T-helper 1 cell (primary cell): ENCODE results near the gene CEACAM8.
"Not testable (repeated sequence)": the region's sequence is repeated elsewhere in the genome, so short reads cannot be mapped to it uniquely, and the experiment has no call there.

ENCODE experiments used
- DNase-seq, 5 donors: peaks; one replicate each; pipeline ENCODE4 v3.0.0-alpha.2; 2012 to 2020

Gene CEACAM8

GRCh38 chr19:42540071-42540553, 54.6 kb downstream of the CEACAM8 start:
- no peak for DNase-seq

GRCh38 chr19:42538841-42539709, 55.6 kb downstream of the CEACAM8 start:
- DNase-seq: no peak

DNA sequence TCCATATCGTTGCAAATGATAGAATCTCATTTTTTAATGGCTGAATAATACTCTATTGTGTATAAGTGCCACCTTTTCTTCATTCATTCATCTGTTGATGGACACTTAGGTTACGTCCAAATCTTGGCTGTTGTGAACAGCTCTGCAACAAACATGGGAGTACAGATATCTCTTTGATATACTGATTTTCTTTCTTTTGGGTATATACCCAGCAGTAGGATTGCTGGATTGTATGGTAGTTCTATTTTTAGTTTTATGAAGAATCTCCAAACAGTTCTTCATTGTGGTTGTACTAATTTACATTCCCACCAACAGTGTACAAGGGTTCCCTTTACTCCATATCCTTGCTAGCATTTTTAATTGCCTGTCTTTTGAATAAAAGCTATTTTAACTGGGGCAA, 59.4 kb downstream of the CEACAM8 start:
- not testable (repeated sequence) for DNase-seq

DNA sequence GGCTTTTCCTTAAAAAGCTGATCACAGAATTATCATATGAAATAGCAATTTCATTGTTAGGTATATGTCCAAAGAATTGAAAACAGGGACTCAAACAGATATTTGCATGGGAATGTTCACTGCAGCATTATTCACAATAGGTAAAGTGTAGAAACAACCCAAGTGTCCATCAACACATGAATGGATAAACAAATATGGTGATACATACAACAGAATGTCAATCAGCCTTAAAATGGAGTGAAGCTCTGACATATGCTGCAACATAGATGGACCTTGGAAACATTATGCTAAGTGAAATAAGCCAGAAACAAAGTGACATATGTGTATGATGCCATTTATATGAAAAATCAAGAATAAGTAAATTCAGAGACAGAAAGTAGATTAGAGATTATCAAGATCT, 60.3 kb downstream of the CEACAM8 start:
- no peak for DNase-seq

DNA sequence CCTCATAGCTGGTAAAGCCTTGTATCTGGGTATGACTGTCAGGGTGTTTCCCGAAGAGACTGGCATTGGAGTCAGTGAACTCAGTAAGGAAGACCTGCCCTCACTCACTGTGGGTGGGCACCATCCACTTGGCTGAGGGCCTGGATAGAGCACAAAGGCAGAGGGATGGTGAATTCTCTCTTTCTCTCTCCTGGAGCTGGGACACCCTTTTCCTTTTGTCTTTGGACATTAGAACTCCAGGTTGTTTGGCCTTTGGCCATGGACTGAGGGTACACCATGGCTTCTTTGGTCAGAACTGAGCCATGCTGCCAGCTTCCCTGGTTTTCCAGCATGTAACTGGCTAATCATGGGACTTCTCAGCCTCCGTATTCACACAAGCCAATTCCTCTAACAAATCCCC, 61.8 kb downstream of the CEACAM8 start:
- DNase-seq: no peak

- DNase-seq: no peak
These were observed 63.4 kb downstream of the CEACAM8 start for GRCh38 chr19:42531313-42531712.
